K562 (cell line): ENCODE data around the gene FRMD4A. TPM values are rescaled to one million over a fixed set of nuclear protein-coding genes. Genes with fewer than 3 reads are reported as not detected.

Source experiments
- REST ChIP-seq, 2 experiments: fragments of 450-650 bp; formaldehyde crosslinking in 1 of 2; IDR thresholded peaks; 2 replicates each; pipeline versions ENCODE4 v1.4.0 to v1.6.1; 2014 to 2020; ENCODE audit warnings: mild to moderate bottlenecking in 2 of 2, borderline replicate concordance in 1 of 2, low read depth in 1 of 2
- polyA plus RNA-seq, 8 experiments: library from polyadenylated mRNA; depleted of rRNA in 4 of 8; stranded (reverse) in 5 of 8; unstranded in 3 of 8; fragments of >200 nt; fragmentation: Nextera tagmentation in 2 of 8; fragmentation: Illumina TruSeq in 1 of 8; extraction: Ambion mirVana in 2 of 8; extraction: Trizol in 1 of 8; gene quantifications; 2 replicates each; pipeline versions ENCODE4 v1.2.1 to v1.2.3, GENCODE V29; 2011 to 2014; ENCODE audit warnings: inconsistent platforms in 1 of 8, missing spikeins in 1 of 8
- total RNA-seq, 7 experiments: library from RNA; depleted of rRNA in 6 of 7; stranded (reverse); fragments of >200 nt in 6 of 7; fragmentation: Illumina TruSeq in 2 of 7; extraction: Trizol in 2 of 7; gene quantifications; 2 replicates each; pipeline versions ENCODE4 v1.2.1 to v1.2.3, GENCODE V29; 2011 to 2021; ENCODE audit warnings: low replicate concordance in 1 of 7

Gene FRMD4A
- total and polyA plus RNA-seq, 9 of the 15 experiments (the other 6 are each of a cell fraction or from before 2014, with no cell fraction given) = 0.80 to 5.2 (median 3.0) TPM

DNA sequence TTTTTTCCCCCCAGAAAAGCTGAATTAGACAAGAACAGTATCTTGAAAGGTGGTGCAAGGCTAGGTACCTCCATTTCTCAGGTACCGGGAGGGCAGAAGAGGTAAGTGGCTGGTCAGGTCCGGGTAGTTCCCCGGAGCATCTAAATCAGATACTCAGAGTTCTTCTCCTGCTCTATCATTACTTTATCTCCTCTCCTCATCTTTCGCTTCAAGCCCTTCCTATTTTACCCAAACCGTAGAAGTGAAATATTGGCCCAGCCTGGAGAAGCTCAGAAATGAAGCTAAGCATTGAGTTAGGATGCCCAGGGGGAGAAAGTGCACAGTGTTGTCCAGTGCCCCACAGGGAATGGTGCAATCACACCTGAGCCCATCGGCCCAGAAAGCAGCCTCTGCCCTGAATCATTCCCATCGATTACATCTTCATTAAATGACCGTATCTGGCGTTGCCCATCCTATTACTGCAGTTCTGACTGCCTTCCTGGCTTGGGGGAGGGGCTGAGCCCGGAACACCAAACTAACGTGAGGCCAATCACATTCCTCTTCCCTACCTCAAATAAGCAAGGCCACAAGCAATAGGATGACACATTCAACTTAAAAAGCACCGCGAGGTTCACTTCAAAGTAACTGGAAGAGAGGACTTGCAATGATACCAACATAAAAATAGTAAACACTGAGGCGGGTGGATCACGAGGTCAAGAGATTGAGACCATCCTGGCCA is 627.5 kb downstream of the FRMD4A start (continued):
- TF ChIP-seq REST (IDR thresholded peaks at IDR 0.05; ENCODE audit: borderline replicate concordance) (no peak), REST (CRISPR knock-in tag; IDR thresholded peaks at IDR 0.05; ENCODE audit: low read depth) (no peak)
